PFSK-1 (cell line): ENCODE data around the gene RNF103.

Experiments
- POLR2AphosphoS5 ChIP-seq: IDR thresholded peaks from 2 replicates; pipeline ENCODE4 v1.6.1; 2012; ENCODE audit warnings: low read depth, mild to moderate bottlenecking, control low read depth, low read length, moderate library complexity
- SIN3A ChIP-seq: IDR thresholded peaks from 2 replicates; pipeline ENCODE4 v1.6.1; 2012; ENCODE audit warnings: mild to moderate bottlenecking, low read length, moderate library complexity, borderline replicate concordance; ENCODE audit not compliant: insufficient read depth
- TAF1 ChIP-seq: IDR thresholded peaks from 2 replicates; pipeline ENCODE4 v1.6.1; 2012; ENCODE audit warnings: low read length, control low read depth, borderline replicate concordance; ENCODE audit not compliant: insufficient read depth
- TF ChIP-seq, protein P1 (sequence below), 2 experiments: IDR thresholded peaks; 2 replicates each; pipeline versions ENCODE4 v1.6.1 to v1.8.0; 2011 to 2012; ENCODE audit warnings: low read depth in 2 of 2, low read length in 2 of 2, control low read depth in 1 of 2, inconsistent platforms in 1 of 2, mild to moderate bottlenecking in 1 of 2, moderate library complexity in 1 of 2; ENCODE audit not compliant: insufficient read depth in 1 of 2

DNA sequence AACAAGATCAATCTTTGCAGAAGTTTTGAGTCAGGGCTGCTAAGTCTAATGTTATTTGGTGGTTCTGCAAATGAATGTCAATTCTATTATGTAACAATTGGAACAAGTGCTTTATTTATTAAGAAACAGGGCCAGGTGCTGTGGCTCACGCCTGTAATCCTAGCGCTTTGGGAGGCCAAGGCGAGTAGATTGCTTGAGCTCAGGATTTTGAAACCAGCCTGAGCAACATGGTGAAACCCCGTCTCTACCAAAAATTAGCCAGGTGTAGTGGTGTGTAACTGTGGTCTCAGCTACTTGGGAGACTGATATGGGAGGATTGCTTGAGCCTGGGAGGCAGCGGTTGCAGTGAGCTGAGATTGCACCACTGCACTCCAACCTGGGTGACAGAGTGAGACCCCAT, 13.2 kb upstream of the RNF103 start:
- TF ChIP-seq, protein P1, sequence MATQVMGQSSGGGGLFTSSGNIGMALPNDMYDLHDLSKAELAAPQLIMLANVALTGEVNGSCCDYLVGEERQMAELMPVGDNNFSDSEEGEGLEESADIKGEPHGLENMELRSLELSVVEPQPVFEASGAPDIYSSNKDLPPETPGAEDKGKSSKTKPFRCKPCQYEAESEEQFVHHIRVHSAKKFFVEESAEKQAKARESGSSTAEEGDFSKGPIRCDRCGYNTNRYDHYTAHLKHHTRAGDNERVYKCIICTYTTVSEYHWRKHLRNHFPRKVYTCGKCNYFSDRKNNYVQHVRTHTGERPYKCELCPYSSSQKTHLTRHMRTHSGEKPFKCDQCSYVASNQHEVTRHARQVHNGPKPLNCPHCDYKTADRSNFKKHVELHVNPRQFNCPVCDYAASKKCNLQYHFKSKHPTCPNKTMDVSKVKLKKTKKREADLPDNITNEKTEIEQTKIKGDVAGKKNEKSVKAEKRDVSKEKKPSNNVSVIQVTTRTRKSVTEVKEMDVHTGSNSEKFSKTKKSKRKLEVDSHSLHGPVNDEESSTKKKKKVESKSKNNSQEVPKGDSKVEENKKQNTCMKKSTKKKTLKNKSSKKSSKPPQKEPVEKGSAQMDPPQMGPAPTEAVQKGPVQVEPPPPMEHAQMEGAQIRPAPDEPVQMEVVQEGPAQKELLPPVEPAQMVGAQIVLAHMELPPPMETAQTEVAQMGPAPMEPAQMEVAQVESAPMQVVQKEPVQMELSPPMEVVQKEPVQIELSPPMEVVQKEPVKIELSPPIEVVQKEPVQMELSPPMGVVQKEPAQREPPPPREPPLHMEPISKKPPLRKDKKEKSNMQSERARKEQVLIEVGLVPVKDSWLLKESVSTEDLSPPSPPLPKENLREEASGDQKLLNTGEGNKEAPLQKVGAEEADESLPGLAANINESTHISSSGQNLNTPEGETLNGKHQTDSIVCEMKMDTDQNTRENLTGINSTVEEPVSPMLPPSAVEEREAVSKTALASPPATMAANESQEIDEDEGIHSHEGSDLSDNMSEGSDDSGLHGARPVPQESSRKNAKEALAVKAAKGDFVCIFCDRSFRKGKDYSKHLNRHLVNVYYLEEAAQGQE (IDR thresholded peaks at IDR 0.05; ENCODE audit: insufficient read depth in 1 of 2, low read depth in 2 of 2, low read length in 2 of 2), result no peak
- TF ChIP-seq POLR2AphosphoS5 (no peak), TAF1 (no peak), SIN3A (no peak)
